Measurements from ENCODE around the gene TADA2B. TPM values are rescaled to one million over a fixed set of nuclear protein-coding genes. Genes with fewer than 3 reads are reported as not detected.

TADA2B gene
- total and polyA plus RNA-seq, 9 of the 15 experiments (the other 6 are each of a cell fraction or from before 2014, with no cell fraction given) = 0.55 to 12.2 (median 7.5) TPM

- no peak for TF ChIP-seq TEAD1 (CRISPR knock-in tag; IDR thresholded peaks at IDR 0.05)
- TF ChIP-seq PKNOX1 (IDR thresholded peaks at IDR 0.05) = 0 out of 2 replicates have a peak, but pooled peaks have one; percentile 20
- TF ChIP-seq BDP1 (IDR thresholded peaks at IDR 0.05; ENCODE audit: insufficient read depth, insufficient read length) = no peak
- no peak for TF ChIP-seq NCOA6 (IDR thresholded peaks at IDR 0.05)
- no peak for TF ChIP-seq KHSRP (IDR thresholded peaks at IDR 0.05)
- peaks cover 5% of the 10 kb centered on the region for H3K9me1 ChIP-seq (ENCODE audit: control insufficient read depth, insufficient read depth, low read length)
- intact Hi-C loops (cut with micrococcal nuclease) = no loop called here
- H3K4me2 ChIP-seq (ENCODE audit: insufficient read depth, low read length) = no peak overlapping the region
- no peaks in the 10 kb centered on the region for H3K27me3 ChIP-seq (ENCODE audit: control insufficient read depth in 2 of 2, insufficient read depth in 2 of 2, low read length in 2 of 2)
- peaks cover 3% of the 10 kb centered on the region; the same call in 1 of the 2 replicates for H4K20me1 ChIP-seq (replicated peaks; ENCODE audit: control insufficient read depth, insufficient read depth, low read length)
- peaks cover 95% of the 10 kb centered on the region for H3K36me3 ChIP-seq (ENCODE audit: control insufficient read depth, insufficient read depth, low read length)
- in situ Hi-C loops (cut with MboI) = no loop called here
- FAIRE-seq (no peak), ATAC-seq (no peak), DNase-seq (ENCODE audit: extremely low read depth in 1 of 4, low spot score in 3 of 4) (peak in 2 of 4 experiments; percentile 41 to 51)
- H3K4me3 ChIP-seq = no peak overlapping the region
- CTCF ChIA-PET (ENCODE audit: low intra/inter-chr PET ratio) = no interaction called here
- H3K9me3 ChIP-seq (replicated peaks; ENCODE audit: control insufficient read depth, insufficient read depth, low read depth, low read length) = no peaks in the 10 kb centered on the region
- no peak overlapping the region for H2AFZ ChIP-seq (ENCODE audit: low read depth, low read length)
- WGBS (ENCODE audit: insufficient coverage, low coverage, missing lambda C conversion rate) = 88% methylated on average over 2 of the region's 2 CpGs
- BruUV-seq (replicated peaks) = no TSS peak
- H3K4me1 ChIP-seq (replicated peaks in 1 of 2; ENCODE audit: control insufficient read depth in 2 of 2, insufficient read depth in 2 of 2, low read length in 2 of 2) = peaks cover 9 to 23% of the 10 kb centered on the region in 2 experiments; a peak in 4 of 5 replicates
- H3K9ac ChIP-seq (ENCODE audit: insufficient read depth in 1 of 2, low read depth in 2 of 2, low read length in 2 of 2) = no peak overlapping the region
- peak overlapping the region; percentile 15; the same call in 1 of the 3 replicates for H3K27ac ChIP-seq (ENCODE audit: extremely low read depth, low read depth, low read length)
- POLR2A ChIA-PET = interaction anchor here (0.7 to 1.2 kb wide), 4 partner anchors 11 to 428 kb away, joined by 3 read pairs; no protein-coding TSS in a partner anchor
- H3K79me2 ChIP-seq (ENCODE audit: control insufficient read depth, insufficient read depth, low read length) = 0 out of 3 replicates have a peak, but pooled peaks cover 3% of the 10 kb centered on the region
Observed at GRCh38 chr4:7020290-7020689, 22.9 kb upstream of the TADA2B start.

Measured in K562 (cell line).